Measurements from ENCODE around the gene ERC2.

ERC2 gene

DNA sequence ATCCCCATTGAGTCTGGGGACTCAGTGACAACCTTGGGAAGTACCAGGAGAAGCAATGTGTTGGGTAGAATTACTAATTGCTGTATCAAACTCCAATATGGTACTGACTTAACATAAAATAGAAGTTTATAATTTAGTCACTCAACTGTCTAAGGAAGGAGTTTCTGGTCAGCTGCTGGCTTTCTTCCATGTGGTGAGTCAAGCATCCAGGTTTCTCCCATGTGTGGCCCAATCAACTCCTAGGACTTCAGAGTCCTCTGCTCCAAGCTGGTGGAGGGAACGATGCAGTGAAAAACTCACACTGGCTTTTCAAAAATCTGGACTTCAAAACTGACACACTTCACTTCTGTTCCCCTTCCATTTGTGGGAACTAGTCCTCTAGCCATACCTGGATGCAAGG, 1006.4 kb downstream of the ERC2 start:
- no peak overlapping the region for H3K27ac ChIP-seq (ENCODE audit: extremely low read depth, low read depth, low read length)
- H3K36me3 ChIP-seq (ENCODE audit: control insufficient read depth in 2 of 2, insufficient read depth in 1 of 2, low read length in 2 of 2): no peaks in the 10 kb centered on the region
- ChIA-PET POLR2A (no interaction called here), CTCF (no interaction called here)
- no peaks in the 10 kb centered on the region for H3K9me3 ChIP-seq (ENCODE audit: control insufficient read depth, insufficient read depth, low read depth, low read length)
- H3K4me3 ChIP-seq (ENCODE audit: low read depth, low read length): no peak overlapping the region
- no peaks in the 10 kb centered on the region for H3K4me1 ChIP-seq (ENCODE audit: control insufficient read depth, insufficient read depth, low read length)
- peak; percentile 43; the same call in 1 of the 2 replicates for TF ChIP-seq ZNF335 (tag by site-specific recombination; conservative IDR thresholded peaks at IDR 0.05)
- TF ChIP-seq ZNF521 (tag by site-specific recombination; IDR thresholded peaks at IDR 0.05): no peak
- no peak for TF ChIP-seq REPIN1 (tag by site-specific recombination; IDR thresholded peaks at IDR 0.05; ENCODE audit: low read depth)
- TF ChIP-seq ZBTB20 (tag by site-specific recombination; IDR thresholded peaks at IDR 0.05): peak; percentile 39; the same call in 1 of the 2 replicates
- TF ChIP-seq ZNF473 (tag by site-specific recombination; IDR thresholded peaks at IDR 0.05): no peak

DNA sequence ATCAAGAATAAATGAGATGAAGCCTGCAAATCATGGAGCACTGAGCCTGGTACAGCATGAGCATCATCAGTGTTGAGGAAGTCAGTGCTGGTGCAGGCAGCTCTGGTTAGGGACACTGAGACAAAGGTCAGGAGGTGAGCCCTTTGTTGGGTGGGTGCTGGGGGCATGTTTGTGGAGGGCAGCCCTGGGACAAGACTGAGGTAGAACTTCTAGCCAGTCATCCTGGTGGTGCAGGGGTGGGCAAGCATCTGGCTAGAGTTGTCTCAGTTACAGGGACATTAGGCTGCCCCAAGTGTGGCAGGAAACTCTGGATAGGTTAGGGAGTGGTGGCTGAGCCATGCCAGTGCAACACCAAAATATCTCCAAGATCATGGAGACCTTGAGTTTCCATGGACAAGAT, 1008.4 kb downstream of the ERC2 start:
- Histone ChIP-seq H3K27ac (ENCODE audit: extremely low read depth, low read depth, low read length) (no peak overlapping the region), H3K4me1 (ENCODE audit: control insufficient read depth, insufficient read depth, low read length) (no peaks in the 10 kb centered on the region), H3K9me3 (ENCODE audit: control insufficient read depth, insufficient read depth, low read depth, low read length) (no peaks in the 10 kb centered on the region), H3K36me3 (ENCODE audit: control insufficient read depth in 2 of 2, insufficient read depth in 1 of 2, low read length in 2 of 2) (no peaks in the 10 kb centered on the region), H3K4me3 (ENCODE audit: low read depth, low read length) (no peak overlapping the region)
- TF ChIP-seq ZNF830 (tag by site-specific recombination; IDR thresholded peaks at IDR 0.05; ENCODE audit: low read depth) (no peak), ZNF670 (tag by site-specific recombination; IDR thresholded peaks at IDR 0.05; ENCODE audit: low read depth) (no peak), ZXDB (tag by site-specific recombination; IDR thresholded peaks at IDR 0.05) (no peak), ZNF664 (tag by site-specific recombination; IDR thresholded peaks at IDR 0.05) (no peak), ZNF530 (tag by site-specific recombination; IDR thresholded peaks at IDR 0.05; ENCODE audit: low read depth) (no peak), ZNF529 (tag by site-specific recombination; IDR thresholded peaks at IDR 0.05; ENCODE audit: insufficient replicate concordance) (no peak)
- TF ChIP-seq, protein P1, sequence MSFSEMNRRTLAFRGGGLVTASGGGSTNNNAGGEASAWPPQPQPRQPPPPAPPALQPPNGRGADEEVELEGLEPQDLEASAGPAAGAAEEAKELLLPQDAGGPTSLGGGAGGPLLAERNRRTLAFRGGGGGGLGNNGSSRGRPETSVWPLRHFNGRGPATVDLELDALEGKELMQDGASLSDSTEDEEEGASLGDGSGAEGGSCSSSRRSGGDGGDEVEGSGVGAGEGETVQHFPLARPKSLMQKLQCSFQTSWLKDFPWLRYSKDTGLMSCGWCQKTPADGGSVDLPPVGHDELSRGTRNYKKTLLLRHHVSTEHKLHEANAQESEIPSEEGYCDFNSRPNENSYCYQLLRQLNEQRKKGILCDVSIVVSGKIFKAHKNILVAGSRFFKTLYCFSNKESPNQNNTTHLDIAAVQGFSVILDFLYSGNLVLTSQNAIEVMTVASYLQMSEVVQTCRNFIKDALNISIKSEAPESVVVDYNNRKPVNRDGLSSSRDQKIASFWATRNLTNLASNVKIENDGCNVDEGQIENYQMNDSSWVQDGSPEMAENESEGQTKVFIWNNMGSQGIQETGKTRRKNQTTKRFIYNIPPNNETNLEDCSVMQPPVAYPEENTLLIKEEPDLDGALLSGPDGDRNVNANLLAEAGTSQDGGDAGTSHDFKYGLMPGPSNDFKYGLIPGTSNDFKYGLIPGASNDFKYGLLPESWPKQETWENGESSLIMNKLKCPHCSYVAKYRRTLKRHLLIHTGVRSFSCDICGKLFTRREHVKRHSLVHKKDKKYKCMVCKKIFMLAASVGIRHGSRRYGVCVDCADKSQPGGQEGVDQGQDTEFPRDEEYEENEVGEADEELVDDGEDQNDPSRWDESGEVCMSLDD (tag by site-specific recombination; IDR thresholded peaks at IDR 0.05): no peak
- ChIA-PET POLR2A (no interaction called here), CTCF (no interaction called here)

All from HEK293 (cell line).